HepG2 (cell line): ENCODE data around the gene ID3. TPM values are rescaled to one million over a fixed set of nuclear protein-coding genes. Genes with fewer than 3 reads are reported as not detected.

ENCODE experiments used
- ARID3A ChIP-seq: IDR thresholded peaks from 2 replicates; pipeline ENCODE4 v1.6.1; 2012; ENCODE audit warnings: low read depth, low read length, improper control_type of control experiment
- MTF1 ChIP-seq: sonication (generic); formaldehyde crosslinking; IDR thresholded peaks from 2 replicates; pipeline ENCODE4 v1.5.0; 2020; ENCODE audit warnings: missing genetic modification reagents
- MTF2 ChIP-seq: sonication (generic); formaldehyde crosslinking; IDR thresholded peaks from 2 replicates; pipeline ENCODE4 v1.5.0; 2020; ENCODE audit warnings: missing genetic modification reagents, borderline replicate concordance
- PBX3 ChIP-seq: sonication (generic); formaldehyde crosslinking; IDR thresholded peaks from 2 replicates; pipeline ENCODE4 v1.8.1; 2023; ENCODE audit warnings: missing genetic modification reagents, inconsistent platforms, borderline replicate concordance
- RXRA ChIP-seq: sonication (generic); formaldehyde crosslinking; IDR thresholded peaks from 2 replicates; pipeline ENCODE4 v1.5.1; 2020; ENCODE audit warnings: missing genetic modification reagents
- SMARCE1 ChIP-seq: fragments of 450-650 bp; IDR thresholded peaks from 2 replicates; pipeline ENCODE4 v1.6.1; 2017; ENCODE audit warnings: borderline replicate concordance
- SNAPC5 ChIP-seq: sonication (generic); formaldehyde crosslinking; IDR thresholded peaks from 2 replicates; pipeline ENCODE4 v1.8.1; 2023; ENCODE audit warnings: mild to moderate bottlenecking, missing genetic modification reagents, borderline replicate concordance
- TMF1 ChIP-seq: sonication (generic); formaldehyde crosslinking; IDR thresholded peaks from 2 replicates; pipeline ENCODE4 v1.8.1; 2022; ENCODE audit warnings: low read depth, missing genetic modification reagents
- ZMAT5 ChIP-seq: sonication (generic); formaldehyde crosslinking; IDR thresholded peaks from 2 replicates; pipeline ENCODE4 v1.5.0; 2020; ENCODE audit warnings: mild to moderate bottlenecking, low read depth, missing genetic modification reagents, borderline replicate concordance
- ZMYM4 ChIP-seq: sonication (generic); formaldehyde crosslinking; IDR thresholded peaks from 2 replicates; pipeline ENCODE4 v1.8.1; 2023; ENCODE audit warnings: mild to moderate bottlenecking, missing genetic modification reagents
- ZNF180 ChIP-seq: sonication (generic); formaldehyde crosslinking; IDR thresholded peaks from 2 replicates; pipeline ENCODE4 v1.4.0; 2020; ENCODE audit warnings: low read depth, missing genetic modification reagents, borderline replicate concordance
- ZNF513 ChIP-seq: sonication (generic); formaldehyde crosslinking; conservative IDR thresholded peaks from 2 replicates; pipeline ENCODE4 v1.5.0; 2020; ENCODE audit warnings: missing genetic modification reagents
- polyA plus RNA-seq, 8 experiments: library from polyadenylated mRNA; depleted of rRNA in 3 of 8; stranded (reverse) in 7 of 8; unstranded in 1 of 8; fragments of >200 nt; fragmentation: Illumina TruSeq in 4 of 8; extraction: Trizol in 4 of 8; gene quantifications; 2 replicates each; pipeline versions ENCODE4 v1.2.1 to v1.2.3, GENCODE V29; 2011 to 2016; ENCODE audit warnings: low read depth in 4 of 8, missing spikeins in 1 of 8, mixed read lengths in 1 of 8; ENCODE audit not compliant: insufficient read depth in 1 of 8
- total RNA-seq, 5 experiments: library from RNA; depleted of rRNA; stranded (reverse); fragments of >200 nt; fragmentation: Illumina TruSeq; extraction: Trizol; gene quantifications; 2 replicates each; pipeline ENCODE4 v1.2.3, GENCODE V29; 2016; ENCODE audit warnings: low read depth in 1 of 5
- TF ChIP-seq, protein P1 (sequence below): IDR thresholded peaks from 2 replicates; pipeline ENCODE4 v1.6.1; 2016; ENCODE audit warnings: missing compliant biosample characterization, missing genetic modification reagents, borderline replicate concordance
- TF ChIP-seq, protein P2 (sequence below): sonication (generic); formaldehyde crosslinking; IDR thresholded peaks from 2 replicates; pipeline ENCODE4 v1.4.0; 2020; ENCODE audit warnings: missing genetic modification reagents
- TF ChIP-seq, protein P3 (sequence below): IDR thresholded peaks from 2 replicates; pipeline ENCODE4 v1.6.1; 2012; ENCODE audit warnings: inconsistent platforms
- TF ChIP-seq, protein P4 (sequence below), 2 experiments: sonication (generic) in 1 of 2; formaldehyde crosslinking in 1 of 2; IDR thresholded peaks; 2 replicates each; pipeline versions ENCODE4 v1.4.0 to v1.6.1; 2016 to 2020; ENCODE audit warnings: borderline replicate concordance in 1 of 2, low read depth in 1 of 2, mild to moderate bottlenecking in 1 of 2, missing genetic modification reagents in 1 of 2

The ID3 gene
- total and polyA plus RNA-seq, 2 of the 13 experiments (the other 11 are each of a cell fraction or from before 2014, with no cell fraction given), result 64.8 to 115 TPM

GRCh38 chr1:23594927-23595353 lies 35.6 kb upstream of the ID3 start (continued):
- TF ChIP-seq, protein P1, sequence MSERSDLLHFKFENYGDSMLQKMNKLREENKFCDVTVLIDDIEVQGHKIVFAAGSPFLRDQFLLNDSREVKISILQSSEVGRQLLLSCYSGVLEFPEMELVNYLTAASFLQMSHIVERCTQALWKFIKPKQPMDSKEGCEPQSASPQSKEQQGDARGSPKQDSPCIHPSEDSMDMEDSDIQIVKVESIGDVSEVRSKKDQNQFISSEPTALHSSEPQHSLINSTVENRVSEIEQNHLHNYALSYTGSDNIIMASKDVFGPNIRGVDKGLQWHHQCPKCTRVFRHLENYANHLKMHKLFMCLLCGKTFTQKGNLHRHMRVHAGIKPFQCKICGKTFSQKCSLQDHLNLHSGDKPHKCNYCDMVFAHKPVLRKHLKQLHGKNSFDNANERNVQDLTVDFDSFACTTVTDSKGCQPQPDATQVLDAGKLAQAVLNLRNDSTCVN, result no peak
- TF ChIP-seq ZNF180, result no peak
- no peak for TF ChIP-seq SNAPC5 (CRISPR knock-in tag)
- TF ChIP-seq RXRA (CRISPR knock-in tag), result peak; percentile 62
- TF ChIP-seq, protein P2, sequence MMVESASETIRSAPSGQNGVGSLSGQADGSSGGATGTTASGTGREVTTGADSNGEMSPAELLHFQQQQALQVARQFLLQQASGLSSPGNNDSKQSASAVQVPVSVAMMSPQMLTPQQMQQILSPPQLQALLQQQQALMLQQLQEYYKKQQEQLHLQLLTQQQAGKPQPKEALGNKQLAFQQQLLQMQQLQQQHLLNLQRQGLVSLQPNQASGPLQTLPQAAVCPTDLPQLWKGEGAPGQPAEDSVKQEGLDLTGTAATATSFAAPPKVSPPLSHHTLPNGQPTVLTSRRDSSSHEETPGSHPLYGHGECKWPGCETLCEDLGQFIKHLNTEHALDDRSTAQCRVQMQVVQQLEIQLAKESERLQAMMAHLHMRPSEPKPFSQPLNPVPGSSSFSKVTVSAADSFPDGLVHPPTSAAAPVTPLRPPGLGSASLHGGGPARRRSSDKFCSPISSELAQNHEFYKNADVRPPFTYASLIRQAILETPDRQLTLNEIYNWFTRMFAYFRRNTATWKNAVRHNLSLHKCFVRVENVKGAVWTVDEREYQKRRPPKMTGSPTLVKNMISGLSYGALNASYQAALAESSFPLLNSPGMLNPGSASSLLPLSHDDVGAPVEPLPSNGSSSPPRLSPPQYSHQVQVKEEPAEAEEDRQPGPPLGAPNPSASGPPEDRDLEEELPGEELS (CRISPR knock-in tag), result no peak
- TF ChIP-seq ZNF513 (CRISPR knock-in tag), result no peak
- no peak for TF ChIP-seq PBX3 (CRISPR knock-in tag)
- TF ChIP-seq ARID3A, result no peak
- TF ChIP-seq, protein P3, sequence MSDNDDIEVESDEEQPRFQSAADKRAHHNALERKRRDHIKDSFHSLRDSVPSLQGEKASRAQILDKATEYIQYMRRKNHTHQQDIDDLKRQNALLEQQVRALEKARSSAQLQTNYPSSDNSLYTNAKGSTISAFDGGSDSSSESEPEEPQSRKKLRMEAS, result peak; percentile 59
- no peak for TF ChIP-seq ZMAT5 (CRISPR knock-in tag)
- no peak for TF ChIP-seq SMARCE1
- no peak for TF ChIP-seq TMF1 (CRISPR knock-in tag)
- TF ChIP-seq, protein P4, sequence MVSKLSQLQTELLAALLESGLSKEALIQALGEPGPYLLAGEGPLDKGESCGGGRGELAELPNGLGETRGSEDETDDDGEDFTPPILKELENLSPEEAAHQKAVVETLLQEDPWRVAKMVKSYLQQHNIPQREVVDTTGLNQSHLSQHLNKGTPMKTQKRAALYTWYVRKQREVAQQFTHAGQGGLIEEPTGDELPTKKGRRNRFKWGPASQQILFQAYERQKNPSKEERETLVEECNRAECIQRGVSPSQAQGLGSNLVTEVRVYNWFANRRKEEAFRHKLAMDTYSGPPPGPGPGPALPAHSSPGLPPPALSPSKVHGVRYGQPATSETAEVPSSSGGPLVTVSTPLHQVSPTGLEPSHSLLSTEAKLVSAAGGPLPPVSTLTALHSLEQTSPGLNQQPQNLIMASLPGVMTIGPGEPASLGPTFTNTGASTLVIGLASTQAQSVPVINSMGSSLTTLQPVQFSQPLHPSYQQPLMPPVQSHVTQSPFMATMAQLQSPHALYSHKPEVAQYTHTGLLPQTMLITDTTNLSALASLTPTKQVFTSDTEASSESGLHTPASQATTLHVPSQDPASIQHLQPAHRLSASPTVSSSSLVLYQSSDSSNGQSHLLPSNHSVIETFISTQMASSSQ (IDR thresholded peaks at IDR 0.05; ENCODE audit: low read depth), result no peak
- TF ChIP-seq, protein P4 (CRISPR knock-in tag; IDR thresholded peaks at IDR 0.05; ENCODE audit: borderline replicate concordance), result no peak
- TF ChIP-seq MTF2, result no peak
- TF ChIP-seq ZMYM4 (CRISPR knock-in tag), result no peak
- no peak for TF ChIP-seq MTF1
